ENCODE results near the gene CDK17. TPM values are rescaled to one million over a fixed set of nuclear protein-coding genes. Genes with fewer than 3 reads are reported as not detected.

CDK17 gene
- total and polyA plus RNA-seq, 2 experiments from 2014 or later = 29.3 to 62.7 TPM

DNA sequence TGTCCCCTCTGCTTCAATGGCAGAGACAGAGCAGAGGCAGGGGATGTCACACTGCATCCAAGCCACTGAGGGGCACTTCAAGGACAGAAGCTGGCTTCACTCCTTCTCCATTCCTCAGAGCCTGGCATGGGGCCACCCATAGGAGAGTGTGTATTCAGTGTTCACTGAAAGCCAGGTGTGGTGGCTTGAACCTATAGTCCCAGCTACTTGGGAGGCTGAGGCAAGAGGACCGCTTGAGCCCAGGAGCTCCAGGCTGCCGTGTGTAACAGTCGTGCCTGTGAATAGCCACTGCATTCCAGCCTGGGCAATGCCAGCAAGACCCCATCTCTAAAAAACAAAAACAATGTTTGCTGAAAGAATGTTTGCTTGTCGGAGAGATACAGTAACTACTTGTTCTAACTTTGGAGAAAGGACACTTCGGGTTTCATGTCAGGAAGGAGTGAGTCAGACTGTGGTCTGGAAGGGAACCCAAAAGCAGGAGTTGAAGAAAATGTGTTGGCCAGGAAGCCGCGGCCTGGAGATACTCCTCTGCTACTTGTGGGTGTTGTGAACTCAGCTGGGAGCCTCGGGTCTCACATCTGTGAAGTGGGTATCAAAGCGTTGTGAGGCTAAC, 162.7 kb downstream of the CDK17 start:
- Histone ChIP-seq H3K4me1 (ENCODE audit: insufficient read depth) (peaks cover 88% of the 10 kb centered on the region), H3K9me2 (ENCODE audit: insufficient read depth) (no peaks in the 10 kb centered on the region), H4K20me1 (ENCODE audit: insufficient read depth) (no peaks in the 10 kb centered on the region), H3K79me2 (ENCODE audit: insufficient read depth) (peaks cover 86% of the 10 kb centered on the region), H3K27me3 (replicated peaks; ENCODE audit: insufficient read depth) (no peaks in the 10 kb centered on the region), H3K27ac (peak overlapping the region; percentile 99), H3K4me2 (ENCODE audit: unreplicated experiment) (peak overlapping the region; percentile 89), H3F3A (ENCODE audit: insufficient read depth) (peaks cover 81% of the 10 kb centered on the region), H3K9me3 (ENCODE audit: low read depth) (no peaks in the 10 kb centered on the region), H3K9ac (peak overlapping the region; percentile 90), H3K36me3 (ENCODE audit: low read depth) (no peaks in the 10 kb centered on the region), H2AFZ (no peak overlapping the region), H3K4me3 (peak overlapping the region; percentile 48)
- WGBS, 2 experiments (ENCODE audit: low coverage in 1 of 2, low lambda C conversion rate in 2 of 2, missing lambda C conversion rate in 2 of 2) = 0 to 1% methylated on average over 9 of the region's 9 CpGs
- peak; percentile 97 for DNase-seq
- in situ Hi-C loops (cut with MboI) = no loop called here
- TF ChIP-seq EZH2 (IDR thresholded peaks at IDR 0.05; ENCODE audit: insufficient read depth, poor library complexity, severe bottlenecking) (no peak), EZH2phosphoT487 (IDR thresholded peaks at IDR 0.05; ENCODE audit: insufficient read depth, low read depth) (no peak)

DNA sequence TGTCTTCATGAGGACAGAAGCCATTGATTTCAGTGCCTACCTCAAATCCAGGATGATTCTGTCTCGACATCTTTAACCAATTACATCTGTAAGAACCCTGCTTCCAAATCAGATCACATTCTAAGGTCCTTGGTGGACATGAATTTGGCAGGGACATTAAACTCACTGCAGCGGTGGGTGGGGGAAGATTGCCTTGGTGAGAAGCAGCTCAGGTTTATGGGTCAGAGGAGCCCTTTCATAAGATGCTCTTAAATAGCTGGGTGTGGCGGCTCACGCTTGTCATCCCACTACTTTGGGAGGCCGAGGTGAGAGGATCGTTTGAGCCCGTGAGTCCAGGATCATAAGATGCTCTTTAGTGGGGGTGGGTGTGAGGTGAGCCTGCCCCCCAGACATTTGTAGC, 163.2 kb downstream of the CDK17 start:
- in situ Hi-C loops (cut with MboI) = no loop called here
- H3K79me2 ChIP-seq (ENCODE audit: insufficient read depth) = peaks cover 86% of the 10 kb centered on the region

DNA sequence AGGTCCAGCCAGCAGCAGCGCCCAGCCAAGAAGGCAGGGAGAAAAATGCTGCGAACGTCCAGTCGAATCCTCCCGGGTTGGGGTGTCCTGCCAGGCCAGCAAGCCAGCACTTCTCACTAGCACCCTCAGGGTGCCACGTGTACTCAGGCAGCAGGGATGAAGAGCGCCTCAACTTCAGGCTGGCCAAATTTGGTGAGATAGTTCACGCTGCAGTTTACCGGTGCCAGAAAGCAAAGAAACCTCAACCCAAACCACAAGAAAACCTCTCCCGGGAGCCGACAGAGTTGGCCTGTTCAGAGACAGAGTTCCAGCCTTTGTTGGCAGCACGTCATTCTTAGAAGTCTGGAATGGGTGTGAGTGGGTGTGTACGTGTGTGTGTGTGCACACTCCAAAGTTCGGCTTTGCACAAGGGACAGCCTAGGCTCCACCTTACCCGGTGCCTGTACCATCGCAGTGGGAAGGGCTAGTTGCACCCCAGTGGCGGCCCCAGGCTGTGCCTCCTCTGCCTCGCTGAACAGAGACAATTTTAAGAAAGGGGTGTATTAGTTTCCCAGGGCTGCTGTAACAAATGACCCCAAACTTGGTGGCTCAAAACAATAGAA, 163.9 kb downstream of the CDK17 start:
- peak overlapping the region; percentile 89 for H3K4me2 ChIP-seq (ENCODE audit: unreplicated experiment)
- H3K27me3 ChIP-seq (replicated peaks; ENCODE audit: insufficient read depth) = no peaks in the 10 kb centered on the region
- DNase-seq = peak; percentile 84
- no peaks in the 10 kb centered on the region for H3K9me3 ChIP-seq (ENCODE audit: low read depth)
- peak overlapping the region; percentile 99 for H3K27ac ChIP-seq
- no peak for TF ChIP-seq EZH2phosphoT487 (IDR thresholded peaks at IDR 0.05; ENCODE audit: insufficient read depth, low read depth)
- no peak for TF ChIP-seq EZH2 (IDR thresholded peaks at IDR 0.05; ENCODE audit: insufficient read depth, poor library complexity, severe bottlenecking)
- no peaks in the 10 kb centered on the region for H4K20me1 ChIP-seq (ENCODE audit: insufficient read depth)
- no peaks in the 10 kb centered on the region for H3K9me2 ChIP-seq (ENCODE audit: insufficient read depth)
- no peak overlapping the region for H2AFZ ChIP-seq
- peaks cover 72% of the 10 kb centered on the region for H3F3A ChIP-seq (ENCODE audit: insufficient read depth)
- in situ Hi-C loops (cut with MboI) = no loop called here
- 16 to 18% methylated on average over 18 of the region's 18 CpGs for WGBS, 2 experiments (ENCODE audit: low coverage in 1 of 2, low lambda C conversion rate in 2 of 2, missing lambda C conversion rate in 2 of 2)
- H3K4me1 ChIP-seq (ENCODE audit: insufficient read depth) = peaks cover 79% of the 10 kb centered on the region
- 0 out of 2 replicates have a peak overlapping the region, but pooled peaks have one; percentile 2 for H3K4me3 ChIP-seq
- peaks cover 88% of the 10 kb centered on the region for H3K79me2 ChIP-seq (ENCODE audit: insufficient read depth)
- H3K9ac ChIP-seq = peak overlapping the region; percentile 90
- H3K36me3 ChIP-seq (ENCODE audit: low read depth) = no peaks in the 10 kb centered on the region

More for the DNA sequence above, 163.2 kb downstream of the CDK17 start:
- no peaks in the 10 kb centered on the region for H3K9me3 ChIP-seq (ENCODE audit: low read depth)
- peaks cover 76% of the 10 kb centered on the region for H3F3A ChIP-seq (ENCODE audit: insufficient read depth)
- H4K20me1 ChIP-seq (ENCODE audit: insufficient read depth) = no peaks in the 10 kb centered on the region
- H2AFZ ChIP-seq = no peak overlapping the region
- peak overlapping the region; percentile 99 for H3K27ac ChIP-seq
- no peaks in the 10 kb centered on the region for H3K27me3 ChIP-seq (replicated peaks; ENCODE audit: insufficient read depth)
- H3K9me2 ChIP-seq (ENCODE audit: insufficient read depth) = no peaks in the 10 kb centered on the region
- H3K4me1 ChIP-seq (ENCODE audit: insufficient read depth) = peaks cover 84% of the 10 kb centered on the region
- peak overlapping the region; percentile 89 for H3K4me2 ChIP-seq (ENCODE audit: unreplicated experiment)
- peak overlapping the region; percentile 48 for H3K4me3 ChIP-seq
- no peaks in the 10 kb centered on the region for H3K36me3 ChIP-seq (ENCODE audit: low read depth)
- 32 to 39% methylated on average over 7 of the region's 7 CpGs for WGBS, 2 experiments (ENCODE audit: low coverage in 1 of 2, low lambda C conversion rate in 2 of 2, missing lambda C conversion rate in 2 of 2)
- H3K9ac ChIP-seq = peak overlapping the region; percentile 90
- TF ChIP-seq EZH2phosphoT487 (IDR thresholded peaks at IDR 0.05; ENCODE audit: insufficient read depth, low read depth) = no peak
- no peak for TF ChIP-seq EZH2 (IDR thresholded peaks at IDR 0.05; ENCODE audit: insufficient read depth, poor library complexity, severe bottlenecking)
- peak; percentile 63 for DNase-seq

DNA sequence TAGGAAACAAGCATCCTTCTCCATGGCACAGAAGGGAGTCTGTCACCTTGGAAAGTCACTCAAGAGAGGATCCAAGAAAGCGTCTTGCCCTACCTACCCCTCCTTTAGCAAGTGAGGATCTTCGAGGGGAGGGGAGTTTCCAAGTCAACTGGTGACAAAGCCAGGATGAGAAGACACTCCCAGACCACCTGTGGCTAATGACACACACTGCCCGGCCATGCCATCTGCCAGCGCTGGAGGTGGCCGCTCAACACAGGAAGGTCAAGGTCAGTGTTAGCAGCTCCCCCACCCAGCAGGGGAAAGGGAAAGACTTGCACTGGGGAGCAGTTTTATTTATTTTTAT, 164.8 kb downstream of the CDK17 start:
- Histone ChIP-seq H2AFZ (no peak overlapping the region), H3K9me3 (ENCODE audit: low read depth) (no peaks in the 10 kb centered on the region), H3K9me2 (ENCODE audit: insufficient read depth) (no peaks in the 10 kb centered on the region), H3K27me3 (replicated peaks; ENCODE audit: insufficient read depth) (no peaks in the 10 kb centered on the region), H3K27ac (peak overlapping the region; percentile 99), H3K4me3 (no peak overlapping the region), H3F3A (ENCODE audit: insufficient read depth) (peaks cover 63% of the 10 kb centered on the region), H3K4me2 (ENCODE audit: unreplicated experiment) (no peak overlapping the region), H3K9ac (peak overlapping the region; percentile 90), H4K20me1 (ENCODE audit: insufficient read depth) (no peaks in the 10 kb centered on the region), H3K79me2 (ENCODE audit: insufficient read depth) (peaks cover 88% of the 10 kb centered on the region), H3K4me1 (ENCODE audit: insufficient read depth) (peaks cover 71% of the 10 kb centered on the region), H3K36me3 (ENCODE audit: low read depth) (no peaks in the 10 kb centered on the region)
- in situ Hi-C loops (cut with MboI) = no loop called here
- no peak for TF ChIP-seq EZH2 (IDR thresholded peaks at IDR 0.05; ENCODE audit: insufficient read depth, poor library complexity, severe bottlenecking)
- no peak for TF ChIP-seq EZH2phosphoT487 (IDR thresholded peaks at IDR 0.05; ENCODE audit: insufficient read depth, low read depth)
- WGBS, 2 experiments (ENCODE audit: low coverage in 1 of 2, low lambda C conversion rate in 2 of 2, missing lambda C conversion rate in 2 of 2) = 81% methylated on average over 5 of the region's 5 CpGs
- DNase-seq = no peak
